Panc1 (cell line): Measurements from ENCODE around the gene PAIP1.

ENCODE experiments used
- SIN3A ChIP-seq: IDR thresholded peaks from 2 replicates; pipeline ENCODE4 v1.6.1; 2012; ENCODE audit warnings: low read depth, mild to moderate bottlenecking, low read length, moderate library complexity, borderline replicate concordance; ENCODE audit not compliant: insufficient read depth
- TF ChIP-seq, protein P1 (sequence below): fragments of 450-650 bp; IDR thresholded peaks from 2 replicates; pipeline ENCODE4 v1.5.1; 2017; ENCODE audit warnings: mild to moderate bottlenecking
- TF ChIP-seq, protein P2 (sequence below), 2 experiments: IDR thresholded peaks; 2 replicates each; pipeline ENCODE4 v1.6.1; 2011 to 2012; ENCODE audit warnings: low read depth in 2 of 2, control low read depth in 1 of 2, low read length in 1 of 2, mild to moderate bottlenecking in 1 of 2, moderate library complexity in 1 of 2; ENCODE audit not compliant: insufficient read depth in 1 of 2

DNA sequence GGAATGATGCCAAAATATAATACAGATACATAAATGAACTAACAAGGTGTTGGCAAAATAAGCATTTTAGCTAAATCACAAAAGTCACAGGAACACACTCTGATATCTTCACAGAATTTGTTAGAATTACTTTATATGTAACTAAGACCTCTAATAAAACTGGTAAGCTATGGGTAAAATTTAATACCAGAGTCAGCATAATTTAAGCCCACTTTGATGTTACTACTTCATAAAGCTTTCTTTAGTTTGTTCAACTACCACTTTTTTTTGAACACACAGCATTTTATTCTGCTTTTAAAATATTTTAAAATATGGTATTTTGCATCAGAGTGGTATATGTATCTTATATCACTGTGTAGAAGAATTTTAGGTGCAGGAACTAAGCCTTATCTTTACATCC lies 19.9 kb downstream of the PAIP1 start:
- TF ChIP-seq, protein P1, sequence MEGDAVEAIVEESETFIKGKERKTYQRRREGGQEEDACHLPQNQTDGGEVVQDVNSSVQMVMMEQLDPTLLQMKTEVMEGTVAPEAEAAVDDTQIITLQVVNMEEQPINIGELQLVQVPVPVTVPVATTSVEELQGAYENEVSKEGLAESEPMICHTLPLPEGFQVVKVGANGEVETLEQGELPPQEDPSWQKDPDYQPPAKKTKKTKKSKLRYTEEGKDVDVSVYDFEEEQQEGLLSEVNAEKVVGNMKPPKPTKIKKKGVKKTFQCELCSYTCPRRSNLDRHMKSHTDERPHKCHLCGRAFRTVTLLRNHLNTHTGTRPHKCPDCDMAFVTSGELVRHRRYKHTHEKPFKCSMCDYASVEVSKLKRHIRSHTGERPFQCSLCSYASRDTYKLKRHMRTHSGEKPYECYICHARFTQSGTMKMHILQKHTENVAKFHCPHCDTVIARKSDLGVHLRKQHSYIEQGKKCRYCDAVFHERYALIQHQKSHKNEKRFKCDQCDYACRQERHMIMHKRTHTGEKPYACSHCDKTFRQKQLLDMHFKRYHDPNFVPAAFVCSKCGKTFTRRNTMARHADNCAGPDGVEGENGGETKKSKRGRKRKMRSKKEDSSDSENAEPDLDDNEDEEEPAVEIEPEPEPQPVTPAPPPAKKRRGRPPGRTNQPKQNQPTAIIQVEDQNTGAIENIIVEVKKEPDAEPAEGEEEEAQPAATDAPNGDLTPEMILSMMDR = no peak
- TF ChIP-seq, protein P2, sequence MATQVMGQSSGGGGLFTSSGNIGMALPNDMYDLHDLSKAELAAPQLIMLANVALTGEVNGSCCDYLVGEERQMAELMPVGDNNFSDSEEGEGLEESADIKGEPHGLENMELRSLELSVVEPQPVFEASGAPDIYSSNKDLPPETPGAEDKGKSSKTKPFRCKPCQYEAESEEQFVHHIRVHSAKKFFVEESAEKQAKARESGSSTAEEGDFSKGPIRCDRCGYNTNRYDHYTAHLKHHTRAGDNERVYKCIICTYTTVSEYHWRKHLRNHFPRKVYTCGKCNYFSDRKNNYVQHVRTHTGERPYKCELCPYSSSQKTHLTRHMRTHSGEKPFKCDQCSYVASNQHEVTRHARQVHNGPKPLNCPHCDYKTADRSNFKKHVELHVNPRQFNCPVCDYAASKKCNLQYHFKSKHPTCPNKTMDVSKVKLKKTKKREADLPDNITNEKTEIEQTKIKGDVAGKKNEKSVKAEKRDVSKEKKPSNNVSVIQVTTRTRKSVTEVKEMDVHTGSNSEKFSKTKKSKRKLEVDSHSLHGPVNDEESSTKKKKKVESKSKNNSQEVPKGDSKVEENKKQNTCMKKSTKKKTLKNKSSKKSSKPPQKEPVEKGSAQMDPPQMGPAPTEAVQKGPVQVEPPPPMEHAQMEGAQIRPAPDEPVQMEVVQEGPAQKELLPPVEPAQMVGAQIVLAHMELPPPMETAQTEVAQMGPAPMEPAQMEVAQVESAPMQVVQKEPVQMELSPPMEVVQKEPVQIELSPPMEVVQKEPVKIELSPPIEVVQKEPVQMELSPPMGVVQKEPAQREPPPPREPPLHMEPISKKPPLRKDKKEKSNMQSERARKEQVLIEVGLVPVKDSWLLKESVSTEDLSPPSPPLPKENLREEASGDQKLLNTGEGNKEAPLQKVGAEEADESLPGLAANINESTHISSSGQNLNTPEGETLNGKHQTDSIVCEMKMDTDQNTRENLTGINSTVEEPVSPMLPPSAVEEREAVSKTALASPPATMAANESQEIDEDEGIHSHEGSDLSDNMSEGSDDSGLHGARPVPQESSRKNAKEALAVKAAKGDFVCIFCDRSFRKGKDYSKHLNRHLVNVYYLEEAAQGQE (IDR thresholded peaks at IDR 0.05; ENCODE audit: insufficient read depth in 1 of 2, low read depth in 2 of 2, low read length in 1 of 2) = no peak
- no peak for TF ChIP-seq SIN3A
